HepG2 (cell line): ENCODE results near the gene TMEM107. TPM values are rescaled to one million over a fixed set of nuclear protein-coding genes. Genes with fewer than 3 reads are reported as not detected.

Experiments
- ATF7 ChIP-seq, 2 experiments: fragments of 450-650 bp in 1 of 2; sonication (generic) in 1 of 2; formaldehyde crosslinking in 1 of 2; IDR thresholded peaks; 2 replicates each; pipeline versions ENCODE4 v1.4.0 to v1.6.1; 2016 to 2020; ENCODE audit warnings: antibody characterized with exemption in 1 of 2, mild to moderate bottlenecking in 1 of 2, missing genetic modification reagents in 1 of 2
- BCL6 ChIP-seq: IDR thresholded peaks from 2 replicates; pipeline ENCODE4 v1.6.1; 2016; ENCODE audit warnings: missing genetic modification reagents, missing compliant biosample characterization
- DPF2 ChIP-seq: sonication (generic); formaldehyde crosslinking; IDR thresholded peaks from 2 replicates; pipeline ENCODE4 v1.4.0; 2020; ENCODE audit warnings: mild to moderate bottlenecking, low read depth, missing genetic modification reagents, borderline replicate concordance
- HOXD1 ChIP-seq: sonication (generic); formaldehyde crosslinking; IDR thresholded peaks from 2 replicates; pipeline ENCODE4 v1.5.0; 2020; ENCODE audit warnings: missing genetic modification reagents
- IKZF1 ChIP-seq: fragments of 450-650 bp; IDR thresholded peaks from 2 replicates; pipeline ENCODE4 v1.7.1; 2016
- JARID2 ChIP-seq: sonication (generic); formaldehyde crosslinking; IDR thresholded peaks from 2 replicates; pipeline ENCODE4 v1.8.1; 2023; ENCODE audit warnings: missing genetic modification reagents, inconsistent platforms; ENCODE audit not compliant: insufficient replicate concordance
- KAT8 ChIP-seq: IDR thresholded peaks from 2 replicates; pipeline ENCODE4 v1.6.1; 2016; ENCODE audit warnings: missing genetic modification reagents, missing compliant biosample characterization
- KDM4B ChIP-seq: sonication (generic); formaldehyde crosslinking; IDR thresholded peaks from 2 replicates; pipeline ENCODE4 v1.4.0; 2020; ENCODE audit warnings: missing genetic modification reagents
- KLF12 ChIP-seq: sonication (generic); formaldehyde crosslinking; IDR thresholded peaks from 2 replicates; pipeline ENCODE4 v1.4.0; 2020; ENCODE audit warnings: missing genetic modification reagents, borderline replicate concordance
- MYNN ChIP-seq: sonication (generic); formaldehyde crosslinking; IDR thresholded peaks from 2 replicates; pipeline ENCODE4 v1.4.0; 2020; ENCODE audit warnings: mild to moderate bottlenecking, low read depth, missing genetic modification reagents
- NFE2L2 ChIP-seq: fragments of 150-350 bp; IDR thresholded peaks from 2 replicates; pipeline ENCODE4 v1.6.1; 2014; ENCODE audit warnings: low read length
- NR2F1 ChIP-seq, 2 experiments: fragments of 450-650 bp in 1 of 2; formaldehyde crosslinking in 1 of 2; IDR thresholded peaks; 2 replicates each; pipeline versions ENCODE4 v1.5.0 to v1.6.1; 2016 to 2020; ENCODE audit warnings: mild to moderate bottlenecking in 1 of 2, missing compliant biosample characterization in 1 of 2, missing genetic modification reagents in 1 of 2, moderate library complexity in 1 of 2
- SKI ChIP-seq: fragments of 450-650 bp; IDR thresholded peaks from one replicate; pipeline ENCODE4 v1.6.1; 2018; ENCODE audit warnings: mild to moderate bottlenecking; ENCODE audit not compliant: partially characterized antibody
- TSC22D2 ChIP-seq: sonication (generic); formaldehyde crosslinking; IDR thresholded peaks from 2 replicates; pipeline ENCODE4 v1.5.1; 2020; ENCODE audit warnings: missing genetic modification reagents, mild to moderate bottlenecking, borderline replicate concordance
- ZBTB43 ChIP-seq: sonication (generic); formaldehyde crosslinking; conservative IDR thresholded peaks from 2 replicates; pipeline ENCODE4 v1.4.0; 2020; ENCODE audit warnings: missing genetic modification reagents
- ZFY ChIP-seq: sonication (generic); formaldehyde crosslinking; IDR thresholded peaks from 2 replicates; pipeline ENCODE4 v1.4.0; 2020; ENCODE audit warnings: missing genetic modification reagents
- ZIK1 ChIP-seq: sonication (generic); formaldehyde crosslinking; IDR thresholded peaks from 2 replicates; pipeline ENCODE4 v1.5.0; 2020; ENCODE audit warnings: mild to moderate bottlenecking, low read depth, missing genetic modification reagents, borderline replicate concordance
- ZNF333 ChIP-seq: sonication (generic); formaldehyde crosslinking; IDR thresholded peaks from 2 replicates; pipeline ENCODE4 v1.4.0; 2020; ENCODE audit warnings: mild to moderate bottlenecking, missing genetic modification reagents, borderline replicate concordance
- ZSCAN22 ChIP-seq: sonication (generic); formaldehyde crosslinking; IDR thresholded peaks from 2 replicates; pipeline ENCODE4 v1.4.0; 2020; ENCODE audit warnings: mild to moderate bottlenecking, missing genetic modification reagents
- polyA plus RNA-seq, 8 experiments: library from polyadenylated mRNA; depleted of rRNA in 3 of 8; stranded (reverse) in 7 of 8; unstranded in 1 of 8; fragments of >200 nt; fragmentation: Illumina TruSeq in 4 of 8; extraction: Trizol in 4 of 8; gene quantifications; 2 replicates each; pipeline versions ENCODE4 v1.2.1 to v1.2.3, GENCODE V29; 2011 to 2016; ENCODE audit warnings: low read depth in 4 of 8, missing spikeins in 1 of 8, mixed read lengths in 1 of 8; ENCODE audit not compliant: insufficient read depth in 1 of 8
- total RNA-seq, 5 experiments: library from RNA; depleted of rRNA; stranded (reverse); fragments of >200 nt; fragmentation: Illumina TruSeq; extraction: Trizol; gene quantifications; 2 replicates each; pipeline ENCODE4 v1.2.3, GENCODE V29; 2016; ENCODE audit warnings: low read depth in 1 of 5
- TF ChIP-seq, protein P1 (sequence below), 2 experiments: fragments of 450-650 bp in 1 of 2; sonication (generic) in 1 of 2; formaldehyde crosslinking in 1 of 2; IDR thresholded peaks; 2 replicates each; pipeline versions ENCODE4 v1.6.1 to v1.8.0; 2016 to 2022; ENCODE audit warnings: antibody characterized with exemption in 1 of 2, mild to moderate bottlenecking in 1 of 2, missing genetic modification reagents in 1 of 2

Gene TMEM107
- total and polyA plus RNA-seq, 2 of the 13 experiments (the other 11 are each of a cell fraction or from before 2014, with no cell fraction given), result 7.2 to 15.3 TPM

GRCh38 chr17:8223356-8224126 lies 47.4 kb upstream of the TMEM107 start (continued):
- TF ChIP-seq ZNF333 (CRISPR knock-in tag) (no peak), ZFY (CRISPR knock-in tag) (peak; percentile 59), ZBTB43 (no peak; the same call in 1 of the 2 replicates), HOXD1 (0 out of 2 replicates have a peak, but pooled peaks have one; percentile 27), ZSCAN22 (CRISPR knock-in tag) (no peak), IKZF1 (no peak), TSC22D2 (CRISPR knock-in tag) (no peak), NR2F1 (CRISPR knock-in tag; IDR thresholded peaks at IDR 0.05) (no peak), JARID2 (CRISPR knock-in tag) (no peak), SKI (no peak), KAT8 (no peak), MYNN (CRISPR knock-in tag) (no peak; the same call in 1 of the 2 replicates), NFE2L2 (no peak), ATF7 (IDR thresholded peaks at IDR 0.05) (no peak), ATF7 (CRISPR knock-in tag; IDR thresholded peaks at IDR 0.05) (no peak), ZIK1 (CRISPR knock-in tag) (peak; percentile 36; the same call in 1 of the 2 replicates), KDM4B (no peak), KLF12 (CRISPR knock-in tag) (0 out of 2 replicates have a peak, but pooled peaks have one; percentile 30), DPF2 (no peak), BCL6 (CRISPR knock-in tag) (no peak)
- TF ChIP-seq, protein P1, sequence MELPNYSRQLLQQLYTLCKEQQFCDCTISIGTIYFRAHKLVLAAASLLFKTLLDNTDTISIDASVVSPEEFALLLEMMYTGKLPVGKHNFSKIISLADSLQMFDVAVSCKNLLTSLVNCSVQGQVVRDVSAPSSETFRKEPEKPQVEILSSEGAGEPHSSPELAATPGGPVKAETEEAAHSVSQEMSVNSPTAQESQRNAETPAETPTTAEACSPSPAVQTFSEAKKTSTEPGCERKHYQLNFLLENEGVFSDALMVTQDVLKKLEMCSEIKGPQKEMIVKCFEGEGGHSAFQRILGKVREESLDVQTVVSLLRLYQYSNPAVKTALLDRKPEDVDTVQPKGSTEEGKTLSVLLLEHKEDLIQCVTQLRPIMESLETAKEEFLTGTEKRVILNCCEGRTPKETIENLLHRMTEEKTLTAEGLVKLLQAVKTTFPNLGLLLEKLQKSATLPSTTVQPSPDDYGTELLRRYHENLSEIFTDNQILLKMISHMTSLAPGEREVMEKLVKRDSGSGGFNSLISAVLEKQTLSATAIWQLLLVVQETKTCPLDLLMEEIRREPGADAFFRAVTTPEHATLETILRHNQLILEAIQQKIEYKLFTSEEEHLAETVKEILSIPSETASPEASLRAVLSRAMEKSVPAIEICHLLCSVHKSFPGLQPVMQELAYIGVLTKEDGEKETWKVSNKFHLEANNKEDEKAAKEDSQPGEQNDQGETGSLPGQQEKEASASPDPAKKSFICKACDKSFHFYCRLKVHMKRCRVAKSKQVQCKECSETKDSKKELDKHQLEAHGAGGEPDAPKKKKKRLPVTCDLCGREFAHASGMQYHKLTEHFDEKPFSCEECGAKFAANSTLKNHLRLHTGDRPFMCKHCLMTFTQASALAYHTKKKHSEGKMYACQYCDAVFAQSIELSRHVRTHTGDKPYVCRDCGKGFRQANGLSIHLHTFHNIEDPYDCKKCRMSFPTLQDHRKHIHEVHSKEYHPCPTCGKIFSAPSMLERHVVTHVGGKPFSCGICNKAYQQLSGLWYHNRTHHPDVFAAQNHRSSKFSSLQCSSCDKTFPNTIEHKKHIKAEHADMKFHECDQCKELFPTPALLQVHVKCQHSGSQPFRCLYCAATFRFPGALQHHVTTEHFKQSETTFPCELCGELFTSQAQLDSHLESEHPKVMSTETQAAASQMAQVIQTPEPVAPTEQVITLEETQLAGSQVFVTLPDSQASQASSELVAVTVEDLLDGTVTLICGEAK (IDR thresholded peaks at IDR 0.05), result no peak
- TF ChIP-seq, protein P1 (CRISPR knock-in tag; IDR thresholded peaks at IDR 0.05), result no peak
